Measurements from ENCODE around the gene OR8D1.

Gene OR8D1

GRCh38 chr11:124256076-124256475 is 57.7 kb downstream of the OR8D1 start, which contains the start of gene OR8G5:
TSS of gene OR8G5 (plus strand) at chr11:124256376. CDS start at chr11:124264932, 8,556 bp downstream.
- no peaks in the 10 kb centered on the region for H3K4me1 Mint-ChIP-seq
- H3K9me3 Mint-ChIP-seq: no peaks in the 10 kb centered on the region
- H3K27me3 Mint-ChIP-seq: no peaks in the 10 kb centered on the region
- no peak for DNase-seq
- no peak within 1 kb of the TSS for H3K27ac Mint-ChIP-seq
- H3K36me3 Mint-ChIP-seq: no peaks in the 10 kb centered on the region
- CTCF ChIA-PET: no interaction called here
- H3K4me3 Mint-ChIP-seq: no peak within 1 kb of the TSS

All from activated naive CD4-positive, alpha-beta T cell treated with anti-CD3 and anti-CD28 coated beads, Interleukin-2, amount 10 ng/mL, durations not matched to agents 7 days and 5 days (primary cell).